ENCODE measurements around the gene CD3D.

Gene CD3D

GRCh38 chr11:118342503-118343161, at the start of gene CD3D:
CD3D (minus strand) TSS chr11:118342705; CDS start chr11:118342607, 98 bp downstream.
- DNase-seq: no peak

- no peak for DNase-seq
These were observed 41.2 kb upstream of the CD3D start for GRCh38 chr11:118383657-118384056.

DNA sequence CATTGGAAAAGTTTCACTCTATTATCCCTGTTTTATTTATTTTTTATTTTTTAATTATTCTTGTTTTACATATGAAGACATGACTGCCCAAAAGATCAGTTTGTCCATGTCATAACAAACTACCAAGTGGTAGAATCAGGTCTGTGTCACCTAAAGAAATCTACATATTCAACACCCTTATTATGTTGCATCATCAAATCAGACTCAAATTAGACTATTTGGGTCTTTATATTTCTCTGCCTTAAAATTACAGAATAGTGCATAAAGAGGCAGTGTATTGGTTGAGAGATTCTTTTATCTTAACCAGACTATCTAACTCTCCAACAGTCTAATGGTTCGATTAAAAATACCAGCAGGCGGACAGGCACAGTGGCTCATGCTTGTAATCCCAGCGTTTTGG, 40.4 kb upstream of the CD3D start:
- no peak for DNase-seq

DNA sequence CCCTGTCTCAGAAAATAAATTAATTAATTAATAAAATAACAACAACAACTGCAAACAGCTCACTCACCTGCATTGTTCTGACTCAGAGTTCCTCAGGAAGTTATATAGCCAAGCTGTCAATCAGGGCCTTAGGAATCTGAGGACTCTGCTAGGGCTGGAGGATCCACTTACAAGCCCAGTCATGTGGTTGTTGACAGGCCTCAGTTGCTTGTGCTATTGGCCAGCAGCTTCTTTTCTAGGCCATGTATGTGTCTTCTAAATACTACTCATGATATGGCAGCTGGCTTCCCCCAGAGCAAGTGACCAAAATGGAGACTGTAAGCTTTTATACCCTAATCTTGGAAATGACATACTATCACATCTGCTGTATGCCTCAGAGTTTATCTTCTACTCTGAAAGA, 38.1 kb upstream of the CD3D start:
- DNase-seq: no peak

DNA sequence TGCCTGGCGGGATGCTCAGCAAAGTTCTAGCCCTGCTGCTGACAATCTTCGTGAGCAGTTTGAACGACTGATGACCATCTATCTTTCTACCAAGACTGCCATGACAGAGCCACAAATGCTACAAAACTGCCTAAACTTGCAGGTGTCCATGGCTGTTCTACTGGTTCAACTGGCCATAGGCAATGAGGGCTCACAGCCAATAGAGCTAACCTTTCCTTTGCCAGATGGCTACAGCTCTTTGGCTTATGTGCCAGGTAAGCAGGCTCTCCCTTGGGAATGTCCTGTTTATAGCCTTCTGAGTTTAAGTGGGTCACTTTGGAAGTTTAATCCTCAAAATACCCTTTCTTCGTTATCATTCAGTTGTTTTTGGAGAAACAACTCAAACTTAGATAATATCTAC, 37.0 kb upstream of the CD3D start:
- no peak for DNase-seq

GRCh38 chr11:118375978-118376377, 33.5 kb upstream of the CD3D start:
- DNase-seq: no peak

DNA sequence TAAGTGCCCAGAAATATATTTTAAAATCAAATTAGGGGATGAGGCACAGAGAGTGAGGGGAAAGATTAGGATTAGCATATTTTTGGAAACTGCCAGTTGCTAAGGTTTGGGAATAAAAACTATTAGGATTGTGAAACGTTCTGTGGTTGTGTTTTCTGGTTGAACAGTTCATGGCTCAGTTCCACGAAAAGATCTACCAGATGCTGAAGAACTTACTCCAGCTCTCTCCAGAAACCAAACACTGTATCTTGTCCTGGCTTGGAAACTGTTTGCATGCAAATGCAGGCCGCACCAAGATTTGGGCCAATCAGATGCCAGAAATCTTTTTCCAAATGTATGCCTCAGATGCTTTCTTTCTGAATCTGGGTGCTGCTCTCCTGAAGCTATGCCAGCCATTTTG, 32.2 kb upstream of the CD3D start:
- DNase-seq: no peak

DNA sequence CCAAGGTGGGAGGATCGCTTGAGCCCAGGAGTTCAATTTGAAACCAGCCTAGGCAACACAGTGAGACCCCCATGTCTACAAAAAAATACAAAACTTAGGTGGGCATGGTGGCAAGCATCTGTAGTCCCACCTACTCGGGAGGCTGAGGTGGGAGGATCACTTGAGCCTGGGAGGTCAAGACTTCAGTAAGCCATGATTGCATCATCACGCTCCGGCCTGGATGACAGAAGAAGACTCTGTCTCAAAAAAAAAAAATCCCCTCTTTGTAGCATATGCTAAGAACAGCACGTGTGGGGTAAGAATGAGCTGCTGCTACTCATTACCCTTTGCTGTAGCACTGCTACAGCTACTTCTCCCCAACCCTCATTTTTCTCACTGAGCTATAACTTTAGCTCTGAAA, 31.4 kb upstream of the CD3D start:
- no peak for DNase-seq

- no peak for DNase-seq
These were observed 30.8 kb upstream of the CD3D start for GRCh38 chr11:118373263-118373662.

DNA sequence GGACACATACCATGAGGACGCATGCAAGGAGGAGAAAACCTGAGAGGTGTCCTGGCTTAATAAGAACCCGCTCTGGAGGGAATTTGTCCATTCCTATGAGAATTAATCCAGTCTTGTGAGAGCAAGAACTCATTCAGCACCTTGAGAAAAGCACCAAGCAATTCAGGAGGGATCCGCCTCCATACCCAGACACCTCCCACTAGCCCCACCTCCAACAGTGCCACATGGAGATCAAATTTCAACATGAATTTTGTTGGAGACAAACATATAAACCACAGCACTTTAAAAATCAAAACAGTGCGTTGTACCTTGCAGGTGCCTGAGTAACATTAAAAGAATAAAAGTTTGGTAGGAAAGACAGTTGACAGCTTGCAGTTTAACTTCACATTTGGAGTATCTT, 28.3 kb upstream of the CD3D start:
- DNase-seq: no peak

DNA sequence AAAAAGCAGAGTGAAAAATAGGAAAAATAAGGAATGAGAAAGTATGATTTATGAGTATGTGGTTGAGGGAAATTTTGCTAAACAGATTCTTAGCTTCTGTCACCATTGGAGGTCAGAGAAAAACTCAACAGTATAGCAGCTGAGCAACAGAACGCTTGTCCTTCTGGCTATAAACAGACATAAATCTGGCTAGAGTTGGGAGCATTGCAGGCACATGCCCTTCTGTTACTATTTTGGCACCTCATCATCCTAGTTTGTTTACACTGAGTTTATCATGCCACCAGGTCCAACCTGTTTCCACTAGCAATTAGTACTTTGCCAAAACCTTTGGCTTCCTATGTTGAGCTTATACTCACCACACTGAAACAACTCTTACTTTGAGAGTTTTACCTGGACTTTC, 23.8 kb upstream of the CD3D start:
- DNase-seq: no peak

GRCh38 chr11:118364956-118365615, 22.6 kb upstream of the CD3D start:
- no peak for DNase-seq

GRCh38 chr11:118359295-118359958, 16.9 kb upstream of the CD3D start, which contains the start of gene UBE4A:
UBE4A (plus strand) TSS chr11:118359600; CDS start chr11:118365081, 5,481 bp downstream.
- DNase-seq: peak; percentile 93

- peak; percentile 4 for DNase-seq
These were observed 15.6 kb upstream of the CD3D start for GRCh38 chr11:118358071-118358470.

- peak; percentile 28 for DNase-seq
These were observed 10.7 kb upstream of the CD3D start for GRCh38 chr11:118353084-118353710.

- no peak for DNase-seq
These were observed 7.0 kb upstream of the CD3D start for GRCh38 chr11:118349475-118349874.

DNA sequence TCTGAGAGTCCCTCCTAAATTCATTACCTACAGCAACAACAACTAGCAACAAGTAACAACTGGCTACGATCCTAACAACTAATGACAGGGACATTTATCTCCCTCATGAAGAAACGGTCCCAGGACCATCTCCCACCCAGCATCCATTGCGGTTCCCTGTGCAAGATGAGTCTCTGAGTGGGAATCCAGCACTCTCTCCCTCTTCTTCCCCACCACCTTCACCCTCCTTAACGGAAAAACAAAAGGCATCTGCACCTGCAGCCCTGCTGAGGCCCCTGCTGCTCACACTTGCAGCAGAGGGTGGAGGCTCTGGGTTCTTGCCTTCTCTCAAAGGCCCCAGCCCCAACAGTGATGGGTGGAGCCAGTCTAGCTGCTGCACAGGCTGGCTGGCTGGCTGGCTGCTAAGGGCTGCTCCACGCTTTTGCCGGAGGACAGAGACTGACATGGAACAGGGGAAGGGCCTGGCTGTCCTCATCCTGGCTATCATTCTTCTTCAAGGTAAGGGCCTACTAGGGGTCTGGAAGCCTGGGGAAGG, 1.5 kb upstream of the CD3D start, which contains the start of gene CD3G:
Gene CD3G (plus strand): TSS at position 364 of the 535 bp plus-strand sequence. CDS start 80 bp downstream, at position 444.
- no peak for DNase-seq

GRCh38 chr11:118343248-118343647, 743 bp upstream of the CD3D start:
- DNase-seq: no peak

DNA sequence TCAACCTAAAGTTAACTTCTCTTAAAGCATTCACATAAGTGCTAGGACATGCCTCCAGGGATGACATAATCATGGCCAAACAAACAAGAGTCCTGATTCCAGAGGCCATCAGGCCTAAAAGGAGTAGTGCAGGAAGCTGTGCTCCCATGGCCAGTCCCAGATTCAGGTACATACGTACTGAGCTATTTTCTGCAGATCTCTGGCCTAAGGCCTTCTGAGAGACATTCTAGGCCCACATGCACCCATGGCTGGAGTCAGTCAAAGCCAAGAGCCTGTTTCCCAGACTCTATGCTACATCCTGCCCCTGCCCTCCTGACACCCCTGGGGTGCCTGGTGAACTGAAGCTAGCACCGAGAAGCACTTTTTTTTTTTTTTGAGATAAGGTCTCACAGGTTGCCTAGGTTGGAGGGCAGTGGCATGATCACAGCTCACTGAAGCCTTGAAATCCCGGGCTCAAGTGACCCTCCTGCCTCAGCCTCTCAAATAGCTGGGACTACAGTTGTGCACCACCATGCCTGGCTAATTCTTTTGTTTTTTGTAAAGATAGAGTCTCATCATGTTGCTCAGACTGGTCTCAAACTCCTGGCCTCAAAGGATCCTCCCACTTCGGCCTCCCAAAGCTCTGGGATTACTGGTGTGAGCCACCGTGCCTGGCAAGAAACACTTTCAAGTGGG, 553 bp downstream of the CD3D start:
- DNase-seq: no peak

GRCh38 chr11:118341261-118341660, 1.2 kb downstream of the CD3D start:
- DNase-seq: no peak

DNA sequence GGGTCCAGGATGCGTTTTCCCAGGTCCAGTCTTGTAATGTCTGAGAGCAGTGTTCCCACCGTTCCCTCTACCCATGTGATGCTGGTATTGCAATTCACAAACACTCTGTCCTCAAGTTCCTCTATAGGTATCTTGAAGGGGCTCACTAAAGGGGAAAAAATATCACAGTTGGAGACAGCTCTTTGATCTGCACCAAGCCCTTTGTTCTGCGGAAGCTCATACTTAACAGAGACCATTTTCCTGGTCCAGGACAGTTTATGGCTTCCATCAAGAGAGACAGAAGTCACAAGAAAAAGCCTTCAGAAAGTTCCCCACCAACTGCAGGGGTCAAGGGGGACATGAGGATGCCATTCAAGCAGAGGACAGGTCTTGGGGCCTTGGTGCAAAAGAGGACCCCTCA, 2.1 kb downstream of the CD3D start:
- no peak for DNase-seq

DNA sequence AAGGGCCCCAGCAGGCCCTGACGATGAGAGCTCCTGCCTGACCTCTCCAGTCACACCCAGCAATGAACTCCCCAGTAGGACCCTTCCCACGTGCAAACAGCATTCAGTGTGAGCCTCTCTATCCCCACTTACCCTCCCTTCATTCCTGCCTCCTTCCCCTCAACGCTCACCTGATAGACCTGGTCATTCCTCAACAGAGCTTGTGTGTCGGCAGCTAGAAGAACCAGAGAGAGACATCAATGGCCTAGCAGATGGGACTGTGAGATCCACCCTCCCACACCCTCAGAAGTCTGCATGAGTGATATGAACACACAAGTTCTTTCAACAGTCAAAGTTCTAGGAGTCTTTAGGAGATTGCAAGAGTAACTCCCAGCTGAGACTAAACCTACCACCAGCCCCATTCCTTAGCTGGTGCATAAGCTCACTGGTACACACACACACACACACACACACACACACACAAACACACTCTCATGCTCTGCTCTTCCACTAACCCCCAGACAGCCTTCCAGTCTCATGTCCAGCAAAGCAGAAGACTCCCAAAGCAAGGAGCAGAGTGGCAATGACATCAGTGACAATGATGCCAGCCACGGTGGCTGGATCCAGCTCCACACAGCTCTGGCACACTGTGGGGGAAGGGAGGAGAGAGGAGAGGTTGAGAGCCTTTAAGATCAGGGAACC, 3.1 kb downstream of the CD3D start:
- no peak for DNase-seq
